Activated CD4-positive, alpha-beta T cell treated with anti-CD3 and anti-CD28 coated beads, Interleukin-2, Interleukin-4, amounts not matched to agents 100 ng/mL and 50 ng/mL, durations not matched to agents 16 hours and 8 hours (primary cell): ENCODE data around the gene ACTL8.
"Not testable (repeated sequence)": the region's sequence is repeated elsewhere in the genome, so short reads cannot be mapped to it uniquely, and the experiment has no call there.

Source experiments
- DNase-seq: peaks from one replicate; pipeline ENCODE4 v3.0.0-alpha.2; 2020; ENCODE audit warnings: low spot score

Gene ACTL8

GRCh38 chr1:17735348-17735747 is 19.8 kb upstream of the ACTL8 start:
- DNase-seq: no peak

GRCh38 chr1:17735793-17736192 is 19.3 kb upstream of the ACTL8 start:
- DNase-seq: no peak

- no peak for DNase-seq
Observed at GRCh38 chr1:17736625-17737024, 18.5 kb upstream of the ACTL8 start.

- DNase-seq: no peak
Observed at GRCh38 chr1:17739050-17739449, 16.1 kb upstream of the ACTL8 start.

DNA sequence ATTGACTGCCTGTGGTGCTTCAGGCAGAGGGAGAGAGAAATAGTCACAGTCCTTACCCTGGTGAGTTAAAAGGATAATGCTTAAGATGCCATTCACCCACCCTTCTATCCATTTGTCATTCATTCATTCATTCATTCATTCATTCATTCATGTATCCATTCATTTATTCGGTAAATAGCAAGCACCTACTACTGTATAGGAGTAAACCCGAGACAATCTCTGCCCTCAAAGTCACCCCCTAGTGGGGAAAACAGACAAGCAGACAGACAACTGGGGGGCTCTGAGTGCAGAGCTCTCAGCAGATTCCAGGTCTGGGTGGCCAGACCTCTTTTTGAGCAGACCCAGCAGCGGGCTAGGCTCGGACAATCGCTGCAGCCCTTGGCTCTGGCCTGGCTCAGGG is 14.1 kb upstream of the ACTL8 start:
- no peak for DNase-seq

DNA sequence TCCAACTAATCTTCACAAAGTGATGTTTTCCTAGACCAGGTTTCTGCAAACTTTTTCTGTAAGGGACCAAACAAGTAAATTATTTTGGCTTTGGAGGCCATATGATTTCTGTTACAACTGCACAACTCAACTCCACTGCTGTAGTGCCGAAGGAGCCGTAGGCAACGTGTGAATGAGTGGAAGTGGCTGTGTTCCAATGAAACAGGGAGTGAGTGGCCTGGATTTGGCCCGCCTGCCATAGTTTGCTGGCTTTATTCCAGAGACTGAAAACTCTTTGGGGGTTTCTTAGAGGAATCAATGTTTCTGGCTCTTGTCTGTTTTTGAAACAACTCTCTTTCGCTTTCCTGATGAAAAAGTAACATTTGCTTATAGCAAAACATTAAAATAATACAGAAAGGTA is 12.6 kb upstream of the ACTL8 start:
- no peak for DNase-seq

GRCh38 chr1:17743008-17743647 is 12.0 kb upstream of the ACTL8 start:
- DNase-seq: no peak

DNA sequence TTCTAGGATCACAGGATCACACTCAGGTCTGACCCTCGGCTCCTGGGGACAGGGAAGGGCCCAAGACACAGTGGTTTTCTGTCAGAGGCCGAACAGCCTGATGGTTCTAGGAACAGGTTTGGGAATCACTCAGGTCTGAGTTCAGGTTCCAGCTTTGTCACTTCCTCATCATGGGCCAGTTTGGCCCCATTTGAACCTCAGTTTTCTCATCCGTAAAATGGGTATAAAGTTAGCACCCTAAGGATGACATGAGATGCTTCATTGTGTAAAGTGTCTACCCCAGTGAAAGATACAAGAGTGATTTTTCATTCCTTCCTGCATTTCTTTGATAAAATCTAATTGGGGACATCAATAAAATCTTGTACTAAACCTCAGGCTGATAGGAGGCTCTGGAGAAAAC is 11.2 kb upstream of the ACTL8 start:
- no peak for DNase-seq

DNA sequence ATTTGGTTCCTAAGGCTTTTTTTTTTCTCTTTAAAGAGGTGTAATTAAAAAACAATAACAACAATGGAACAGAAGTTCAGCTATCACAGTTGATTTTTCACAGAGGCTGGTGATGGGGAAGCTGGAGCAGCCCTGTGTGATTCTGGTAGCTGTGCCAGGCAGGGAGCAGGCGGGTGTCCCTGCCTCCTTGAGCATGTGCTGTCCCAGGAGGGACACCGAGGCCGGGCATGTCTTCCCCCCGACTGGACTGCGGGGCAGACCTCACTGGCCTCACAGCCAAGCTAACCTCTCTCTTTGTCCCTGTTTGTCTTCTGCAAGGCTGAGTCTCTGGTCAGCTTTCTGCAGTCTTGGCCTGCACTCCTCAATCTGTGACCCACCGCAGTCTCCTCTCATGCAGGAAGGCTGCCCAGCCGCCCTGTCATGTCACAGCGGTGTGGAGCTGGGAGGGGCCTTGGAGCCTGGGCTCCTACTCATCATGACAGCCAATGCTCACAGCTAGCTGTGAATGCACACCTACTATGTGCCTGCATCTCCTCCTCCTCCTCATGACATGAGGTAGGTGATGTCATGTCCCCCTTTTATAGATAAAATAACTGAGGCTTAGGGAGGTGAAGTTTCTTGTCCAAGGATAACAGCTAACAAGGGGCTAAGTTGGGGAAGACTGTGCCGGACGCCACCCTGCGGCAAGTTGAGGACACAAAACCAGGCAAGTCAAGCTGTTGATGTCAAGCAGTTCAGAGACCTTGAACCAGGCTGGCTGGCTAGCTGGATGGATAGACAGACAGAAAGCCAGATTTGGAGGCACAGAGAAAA is 10.3 kb upstream of the ACTL8 start:
- no peak for DNase-seq

DNA sequence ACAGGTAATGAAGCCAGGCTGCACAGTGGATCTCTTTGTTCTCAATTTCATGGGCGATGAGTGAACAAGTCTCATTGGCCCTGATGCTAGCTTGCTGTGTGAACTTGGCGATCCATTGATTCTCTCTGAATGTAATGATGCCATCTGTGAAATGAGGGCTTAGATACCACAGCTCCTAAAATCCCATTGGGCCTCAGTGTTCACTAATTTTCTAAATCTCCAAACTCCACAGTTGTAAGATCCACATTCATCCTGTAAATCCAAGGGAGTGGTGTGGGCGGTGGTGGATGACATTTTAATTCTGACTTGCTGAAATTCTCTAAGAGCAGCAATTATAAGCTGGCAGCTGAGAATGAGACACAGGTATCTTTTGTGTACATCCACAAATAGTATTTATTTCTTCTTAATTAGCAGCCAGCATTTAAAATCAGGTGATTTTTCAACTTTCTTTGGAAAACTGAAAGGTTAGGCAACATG is 9.6 kb upstream of the ACTL8 start:
- DNase-seq: no peak

DNA sequence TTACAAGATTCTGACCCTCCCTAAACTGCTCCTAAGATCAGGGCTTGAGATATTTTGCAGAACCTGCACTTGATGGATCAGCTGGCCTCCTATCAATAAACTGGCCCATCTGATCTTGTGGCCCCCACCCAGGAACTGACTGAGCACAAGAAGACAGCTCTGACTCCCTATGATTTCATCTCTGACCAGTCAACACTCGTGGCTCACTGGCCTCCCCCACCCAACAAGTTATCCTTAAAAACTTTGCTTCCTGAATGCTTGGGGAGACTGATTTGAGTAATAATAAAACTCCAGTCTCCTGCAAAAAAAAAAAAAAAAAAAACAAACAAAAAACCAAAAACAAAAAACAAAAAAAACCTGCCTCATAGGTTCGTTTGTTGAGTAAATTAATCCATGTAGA is 8.9 kb upstream of the ACTL8 start:
- DNase-seq: not testable (repeated sequence)

- DNase-seq: no peak
Observed at GRCh38 chr1:17746920-17747319, 8.2 kb upstream of the ACTL8 start.

- DNase-seq: no peak
Observed at GRCh38 chr1:17750333-17750732, 4.8 kb upstream of the ACTL8 start.

- no peak for DNase-seq
Observed at GRCh38 chr1:17752356-17752755, 2.8 kb upstream of the ACTL8 start.

- DNase-seq: no peak
Observed at GRCh38 chr1:17757426-17757825, 2.3 kb downstream of the ACTL8 start.

GRCh38 chr1:17759114-17759513 is 4.0 kb downstream of the ACTL8 start:
- DNase-seq: peak; percentile 23

GRCh38 chr1:17762313-17762712 is 7.2 kb downstream of the ACTL8 start:
- no peak for DNase-seq

- DNase-seq: no peak
Observed at GRCh38 chr1:17763417-17763816, 8.3 kb downstream of the ACTL8 start.

DNA sequence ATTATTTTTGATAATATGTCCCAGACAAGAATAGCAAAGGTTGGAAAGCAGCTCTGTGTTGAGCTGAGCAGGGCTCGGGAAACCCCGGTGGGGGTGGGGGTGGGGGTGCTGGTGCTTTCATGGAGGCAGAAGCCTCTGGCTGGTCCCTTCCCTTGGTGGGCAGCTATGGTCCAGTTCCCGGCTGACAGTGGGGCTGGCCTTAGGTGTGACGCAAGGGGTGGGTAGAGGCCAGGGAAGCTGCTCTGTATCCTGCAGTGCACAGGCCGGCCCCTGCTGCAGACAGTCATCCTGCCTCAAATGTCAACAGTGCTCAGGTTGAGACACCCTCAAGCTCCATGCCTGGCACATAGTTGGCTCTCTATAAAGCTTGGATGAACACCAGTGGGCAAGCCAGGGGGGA is 8.9 kb downstream of the ACTL8 start:
- DNase-seq: no peak

- no peak for DNase-seq
Observed at GRCh38 chr1:17764591-17764990, 9.5 kb downstream of the ACTL8 start.

DNA sequence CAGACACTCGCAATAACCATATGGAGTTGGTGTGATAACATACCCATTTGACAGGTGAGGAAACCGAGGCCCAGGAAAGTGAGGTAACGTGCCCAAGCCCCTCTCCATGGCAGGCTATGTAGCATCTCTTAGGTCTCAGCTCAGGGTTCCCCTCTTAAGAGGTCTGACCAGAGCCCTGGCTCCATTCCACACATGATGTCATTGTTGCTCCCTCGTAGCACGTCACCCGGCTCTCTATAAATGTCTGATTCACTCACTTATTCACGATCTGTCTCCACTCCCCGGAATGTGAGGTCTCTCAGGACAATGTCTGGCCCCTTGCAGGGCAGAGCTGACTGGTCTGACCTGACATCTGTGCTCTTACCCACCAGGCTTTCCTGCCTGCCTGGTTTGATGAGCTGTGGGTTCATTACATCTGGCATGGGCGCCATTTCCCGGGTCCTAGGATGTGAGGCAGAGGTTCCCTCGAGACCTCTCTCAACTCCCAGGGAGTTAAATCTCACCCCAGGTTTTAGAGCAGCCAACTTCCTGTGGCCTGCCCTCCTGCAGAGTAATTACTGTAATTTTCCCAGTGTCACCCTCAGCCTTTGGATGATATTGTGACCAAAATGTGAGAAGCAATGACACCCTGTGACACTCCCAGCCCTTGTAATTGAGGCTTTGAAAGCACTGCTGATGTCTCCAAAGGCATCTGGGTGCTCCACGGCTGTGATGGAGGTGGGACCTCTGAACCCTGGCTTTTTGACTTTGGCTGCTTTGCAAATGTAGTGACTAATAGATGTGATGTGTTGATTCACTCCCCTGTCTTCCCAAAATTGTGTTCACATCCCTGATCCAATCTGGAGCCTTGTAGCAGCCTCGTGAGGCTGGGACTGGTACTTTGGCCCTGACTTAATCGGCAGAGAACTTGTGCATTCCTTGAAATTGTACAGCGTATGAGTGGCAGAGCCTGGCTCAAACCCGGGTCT is 10.6 kb downstream of the ACTL8 start:
- no peak for DNase-seq

GRCh38 chr1:17768651-17769241 is 13.6 kb downstream of the ACTL8 start:
- DNase-seq: no peak
